NCI-H2227 treated with DMSO at 0.1 percent for 48 hours (cell line): ENCODE data around the gene CHAF1B.
A peak's percentile ranks its signal among the peaks of the same experiment; 100 is the strongest.

Experiments
- DNase-seq: peaks from one replicate; lab custom pipeline; 2025; lab: John Stamatoyannopoulos, UW

CHAF1B gene

GRCh38 chr21:36428761-36429432 is 43.7 kb downstream of the CHAF1B start:
- DNase-seq, result no peak

- DNase-seq, result no peak
Measured at GRCh38 chr21:36429947-36430546, 44.9 kb downstream of the CHAF1B start.

GRCh38 chr21:36430841-36431240 is 45.6 kb downstream of the CHAF1B start:
- no peak for DNase-seq

- no peak for DNase-seq
Measured at GRCh38 chr21:36431252-36431651, 46.1 kb downstream of the CHAF1B start.

- DNase-seq, result no peak
Measured at GRCh38 chr21:36433059-36433709, 48.0 kb downstream of the CHAF1B start.

GRCh38 chr21:36434144-36434543 is 49.0 kb downstream of the CHAF1B start:
- DNase-seq, result no peak

- no peak for DNase-seq
Measured at GRCh38 chr21:36436829-36437744, 51.9 kb downstream of the CHAF1B start.

- no peak for DNase-seq
Measured at GRCh38 chr21:36437745-36438128, 52.5 kb downstream of the CHAF1B start.

- DNase-seq, result no peak
Measured at GRCh38 chr21:36441715-36442114, 56.5 kb downstream of the CHAF1B start.

- no peak for DNase-seq
Measured at GRCh38 chr21:36446301-36446700, 61.1 kb downstream of the CHAF1B start.

- no peak for DNase-seq
Measured at GRCh38 chr21:36450511-36450910, 65.3 kb downstream of the CHAF1B start.

GRCh38 chr21:36451506-36451905 is 66.3 kb downstream of the CHAF1B start:
- DNase-seq, result no peak

GRCh38 chr21:36452281-36452825 is 67.2 kb downstream of the CHAF1B start:
- DNase-seq, result no peak

- DNase-seq, result peak; percentile 19
Measured at GRCh38 chr21:36454093-36454531, 68.9 kb downstream of the CHAF1B start.

- no peak for DNase-seq
Measured at GRCh38 chr21:36454706-36455105, 69.5 kb downstream of the CHAF1B start.

- DNase-seq, result no peak
Measured at GRCh38 chr21:36456729-36457414, 71.7 kb downstream of the CHAF1B start.

GRCh38 chr21:36459098-36459497 is 73.9 kb downstream of the CHAF1B start:
- no peak for DNase-seq

- DNase-seq, result no peak
Measured at GRCh38 chr21:36460866-36461265, 75.7 kb downstream of the CHAF1B start.

GRCh38 chr21:36461277-36461917 is 76.2 kb downstream of the CHAF1B start:
- DNase-seq, result no peak

- DNase-seq, result no peak
Measured at GRCh38 chr21:36461918-36462486, 76.8 kb downstream of the CHAF1B start.

GRCh38 chr21:36463204-36463603 is 78.0 kb downstream of the CHAF1B start:
- no peak for DNase-seq
